ENCODE results near the gene SLC1A6.
"Not testable (repeated sequence)": the region's sequence is repeated elsewhere in the genome, so short reads cannot be mapped to it uniquely, and the experiment has no call there.

Gene SLC1A6

GRCh38 chr19:14957464-14957863 lies 22.2 kb downstream of the SLC1A6 start:
- DNase-seq, result no peak

- no peak for DNase-seq
Observed at GRCh38 chr19:14954071-14954655, 25.5 kb downstream of the SLC1A6 start.

GRCh38 chr19:14952767-14953166 lies 26.9 kb downstream of the SLC1A6 start:
- no peak for DNase-seq

GRCh38 chr19:14950421-14950820 lies 29.2 kb downstream of the SLC1A6 start:
- no peak for DNase-seq

- no peak for DNase-seq
Observed at GRCh38 chr19:14949876-14950275, 29.8 kb downstream of the SLC1A6 start.

GRCh38 chr19:14949413-14949812 lies 30.3 kb downstream of the SLC1A6 start:
- DNase-seq, result not testable (repeated sequence)

GRCh38 chr19:14944456-14944855 lies 35.2 kb downstream of the SLC1A6 start:
- DNase-seq, result no peak

GRCh38 chr19:14943601-14944000 lies 36.1 kb downstream of the SLC1A6 start:
- DNase-seq, result no peak

- DNase-seq, result no peak
Observed at GRCh38 chr19:14941189-14941588, 38.5 kb downstream of the SLC1A6 start, which contains the start of gene OR7C2. OR7C2 (plus strand) TSS chr19:14941489; CDS start chr19:14941489, 0 bp downstream.

GRCh38 chr19:14940266-14940665 lies 39.4 kb downstream of the SLC1A6 start:
- DNase-seq, result no peak

GRCh38 chr19:14933506-14933905 lies 46.2 kb downstream of the SLC1A6 start:
- no peak for DNase-seq

- no peak for DNase-seq
Observed at GRCh38 chr19:14916848-14917247, 62.8 kb downstream of the SLC1A6 start.

- no peak for DNase-seq
Observed at GRCh38 chr19:14915116-14915515, 64.5 kb downstream of the SLC1A6 start.

- DNase-seq, result no peak
Observed at GRCh38 chr19:14906711-14907110, 73.0 kb downstream of the SLC1A6 start.

- DNase-seq, result no peak
Observed at GRCh38 chr19:14901675-14902260, 77.9 kb downstream of the SLC1A6 start.
